RWPE1 (cell line): Measurements from ENCODE around the gene WWP2.

Source experiments
- CTCF ChIA-PET: fragments of 350-600 bp; sonication (Branson Sonifier 250); formaldehyde crosslinking; extraction: SDS; loops from one replicate; lab custom pipeline; 2021; lab: Yijun Ruan, JAX
- POLR2A ChIA-PET: fragments of 400-600 bp; formaldehyde crosslinking; extraction: SDS; loops from one replicate; lab custom pipeline; 2020; ENCODE audit warnings: antibody characterized with exemption; ENCODE audit not compliant: low non-redundant PET; lab: Yijun Ruan, JAX
- DNase-seq: peaks from one replicate; pipeline ENCODE4 v3.0.0; 2012; ENCODE audit warnings: low spot score
- H3K27ac ChIP-seq: fragments of 450-650 bp; 2 replicates; pipeline ENCODE4 v1.5.1; 2017
- CTCF ChIP-seq: fragments of 450-650 bp; conservative IDR thresholded peaks from 2 replicates; pipeline ENCODE4 v1.5.1; 2017; ENCODE audit warnings: low read depth, mild to moderate bottlenecking

The WWP2 gene

GRCh38 chr16:69916462-69916861 lies 154.3 kb downstream of the WWP2 start:
- ChIA-PET CTCF (interaction anchor here (0.6 kb wide), 1 partner anchor 14 kb away, joined by 3 read pairs; no protein-coding TSS in a partner anchor), POLR2A (no interaction called here)
- no peak for DNase-seq
- H3K27ac ChIP-seq, result no peak overlapping the region
- TF ChIP-seq CTCF, result no peak

- no peak for TF ChIP-seq CTCF
- POLR2A ChIA-PET, result no interaction called here
- H3K27ac ChIP-seq, result peak overlapping the region; percentile 71
- no peak for DNase-seq
- CTCF ChIA-PET, result no interaction called here
These were observed 155.2 kb downstream of the WWP2 start for GRCh38 chr16:69917311-69917710.

GRCh38 chr16:69917739-69918138 lies 155.6 kb downstream of the WWP2 start:
- peak; percentile 87 for DNase-seq
- CTCF ChIA-PET, result interaction anchor here (1.2 kb wide), 1 partner anchor 13 kb away, joined by 4 read pairs; no protein-coding TSS in a partner anchor
- peak overlapping the region; percentile 71 for H3K27ac ChIP-seq

GRCh38 chr16:69918241-69918640 lies 156.1 kb downstream of the WWP2 start:
- ChIA-PET POLR2A (no interaction called here), CTCF (interaction anchor here (1.2 kb wide), 1 partner anchor 12 kb away, joined by 4 read pairs; no protein-coding TSS in a partner anchor)
- no peak for DNase-seq
- H3K27ac ChIP-seq, result no peak overlapping the region
- no peak for TF ChIP-seq CTCF

More at GRCh38 chr16:69917739-69918138, 155.6 kb downstream of the WWP2 start:
- POLR2A ChIA-PET, result no interaction called here
- no peak for TF ChIP-seq CTCF

- POLR2A ChIA-PET, result no interaction called here
- no peak overlapping the region for H3K27ac ChIP-seq
- no peak for TF ChIP-seq CTCF
- no peak for DNase-seq
- CTCF ChIA-PET, result interaction anchor here (1.5 kb wide), 1 partner anchor 9 kb away, joined by 5 read pairs; no protein-coding TSS in a partner anchor
These were observed 159.0 kb downstream of the WWP2 start for GRCh38 chr16:69921127-69921526.

- TF ChIP-seq CTCF, result no peak
- CTCF ChIA-PET, result no interaction called here
These were observed 160.1 kb downstream of the WWP2 start for GRCh38 chr16:69922200-69922599.

More at GRCh38 chr16:69922200-69922599, 160.1 kb downstream of the WWP2 start:
- POLR2A ChIA-PET, result no interaction called here
- no peak for DNase-seq
- H3K27ac ChIP-seq, result no peak overlapping the region
